22Rv1 (cell line): ENCODE measurements around the gene TSPAN31.
A peak's percentile ranks its signal among the peaks of the same experiment; 100 is the strongest.

Source experiments
- H3K27ac ChIP-seq: fragments of 450-650 bp; 2 replicates; pipeline ENCODE4 v1.5.1; 2017
- CTCF ChIP-seq: fragments of 450-650 bp; IDR thresholded peaks from 2 replicates; pipeline ENCODE4 v1.5.1; 2017; ENCODE audit warnings: mild to moderate bottlenecking
- ZFX ChIP-seq: fragments of 450-650 bp; IDR thresholded peaks from 2 replicates; pipeline ENCODE4 v1.6.1; 2017; ENCODE audit warnings: antibody characterized with exemption, borderline replicate concordance

Gene TSPAN31

GRCh38 chr12:57739914-57740538 lies 4.8 kb upstream of the TSPAN31 start:
- no peak overlapping the region for H3K27ac ChIP-seq
- TF ChIP-seq ZFX (no peak), CTCF (no peak)

- no peak overlapping the region for H3K27ac ChIP-seq
- no peak for TF ChIP-seq CTCF
- no peak for TF ChIP-seq ZFX
These were observed 4.0 kb upstream of the TSPAN31 start for GRCh38 chr12:57740656-57741412.

- TF ChIP-seq CTCF (no peak), ZFX (no peak)
These were observed 3.4 kb upstream of the TSPAN31 start for GRCh38 chr12:57741413-57741789.

GRCh38 chr12:57741844-57742738 lies 2.7 kb upstream of the TSPAN31 start:
- TF ChIP-seq CTCF (peak; percentile 38), ZFX (no peak)

More at GRCh38 chr12:57741413-57741789, 3.4 kb upstream of the TSPAN31 start:
- no peak overlapping the region for H3K27ac ChIP-seq

GRCh38 chr12:57743769-57744168 lies 1.1 kb upstream of the TSPAN31 start:
- no peak for TF ChIP-seq CTCF
- no peak for TF ChIP-seq ZFX
- peak overlapping the region; percentile 87 for H3K27ac ChIP-seq

More at GRCh38 chr12:57741844-57742738, 2.7 kb upstream of the TSPAN31 start:
- H3K27ac ChIP-seq: no peak overlapping the region

- TF ChIP-seq CTCF (no peak), ZFX (no peak)
- H3K27ac ChIP-seq: peak overlapping the region; percentile 87
These were observed 554 bp upstream of the TSPAN31 start for GRCh38 chr12:57744194-57744776.
